HG02840 (cell line): ENCODE measurements around the gene PNLIP.

Source experiments
- ATAC-seq: cut with Tn5 transposase; IDR thresholded peaks from one replicate; pipeline ENCODE4 v1.9.1; 2021; ENCODE audit warnings: mild to moderate bottlenecking, moderate library complexity, moderate number of reproducible peaks; ENCODE audit not compliant: unreplicated experiment, low FRiP score

Gene PNLIP

DNA sequence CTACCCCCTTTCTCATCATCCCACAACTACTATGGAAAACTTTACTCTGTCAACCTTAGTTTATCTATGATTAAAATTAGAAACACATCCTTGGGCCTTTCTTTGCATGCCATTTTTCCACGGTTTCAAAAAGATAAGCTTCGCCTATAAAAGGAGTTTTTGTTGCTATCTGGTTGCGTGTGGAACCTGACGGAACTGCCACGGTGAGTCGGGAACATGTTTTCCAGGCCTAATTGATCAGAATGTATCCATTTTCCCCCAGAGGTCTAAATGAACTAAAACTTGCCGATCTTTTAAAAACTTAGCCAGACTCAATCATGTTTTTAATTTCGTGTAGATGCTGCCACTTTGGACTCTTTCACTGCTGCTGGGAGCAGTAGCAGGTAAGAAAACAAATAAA is at the start of gene PNLIP:
TSS of gene PNLIP (plus strand) at position 176 of the 400 bp plus-strand sequence. CDS start at position 338, 162 bp downstream.
- ATAC-seq: no peak

DNA sequence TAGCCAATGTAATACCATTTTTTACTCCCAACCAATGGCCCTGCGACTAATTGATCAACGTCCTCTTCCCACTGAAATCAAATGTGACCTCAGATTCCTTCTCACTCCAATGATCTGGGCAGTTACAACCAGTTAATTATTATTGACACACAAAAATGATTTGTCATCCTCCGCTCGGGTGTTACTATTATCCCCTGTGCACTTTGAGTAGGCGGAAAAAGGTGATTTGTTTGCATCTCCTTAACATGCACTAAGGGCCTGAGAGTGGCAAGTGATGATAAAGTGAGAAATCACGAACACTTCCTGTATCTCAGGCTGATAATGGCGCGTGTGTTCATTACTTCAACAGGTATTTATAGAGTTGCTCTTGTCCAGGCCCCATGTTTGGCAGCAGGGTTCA is 40.9 kb upstream of the PNLIP start:
- no peak for ATAC-seq

DNA sequence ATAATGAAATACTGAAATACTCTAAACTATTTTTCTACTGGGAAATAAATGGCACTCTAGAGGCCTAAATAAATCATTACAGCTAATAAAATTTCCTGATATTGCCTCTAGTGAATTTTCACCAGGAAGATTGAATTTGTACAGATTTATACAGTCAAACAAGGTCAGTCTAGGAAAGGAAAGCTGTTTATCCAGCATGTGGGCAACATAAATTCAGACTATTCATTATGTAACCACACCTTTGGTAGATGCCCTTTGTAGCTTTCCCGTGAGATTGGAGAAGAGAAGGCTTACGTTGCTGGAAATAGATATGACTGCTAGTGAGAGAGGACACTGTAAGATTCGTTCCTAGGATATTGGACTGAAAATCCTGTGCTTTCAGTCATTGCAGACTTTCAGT is 35.2 kb upstream of the PNLIP start:
- ATAC-seq: no peak

DNA sequence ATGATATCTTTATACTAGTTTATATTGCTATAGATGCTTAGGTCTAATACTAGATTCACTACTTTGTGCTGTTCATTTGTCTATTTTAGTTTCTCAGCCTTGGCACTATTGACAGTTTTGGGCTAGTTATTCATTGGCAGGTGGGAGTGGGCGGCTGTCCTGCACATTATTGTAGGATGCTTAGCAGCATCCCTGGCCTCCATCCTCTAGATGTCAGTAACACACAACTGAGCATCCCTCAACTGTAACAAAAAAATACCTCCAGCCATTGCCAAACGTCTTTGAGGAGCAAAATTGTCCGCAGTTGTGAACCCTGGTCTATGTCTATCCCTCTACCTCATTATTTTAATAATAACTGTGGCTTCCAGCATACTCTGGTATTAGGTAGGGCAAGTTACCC is 34.4 kb upstream of the PNLIP start:
- no peak for ATAC-seq

DNA sequence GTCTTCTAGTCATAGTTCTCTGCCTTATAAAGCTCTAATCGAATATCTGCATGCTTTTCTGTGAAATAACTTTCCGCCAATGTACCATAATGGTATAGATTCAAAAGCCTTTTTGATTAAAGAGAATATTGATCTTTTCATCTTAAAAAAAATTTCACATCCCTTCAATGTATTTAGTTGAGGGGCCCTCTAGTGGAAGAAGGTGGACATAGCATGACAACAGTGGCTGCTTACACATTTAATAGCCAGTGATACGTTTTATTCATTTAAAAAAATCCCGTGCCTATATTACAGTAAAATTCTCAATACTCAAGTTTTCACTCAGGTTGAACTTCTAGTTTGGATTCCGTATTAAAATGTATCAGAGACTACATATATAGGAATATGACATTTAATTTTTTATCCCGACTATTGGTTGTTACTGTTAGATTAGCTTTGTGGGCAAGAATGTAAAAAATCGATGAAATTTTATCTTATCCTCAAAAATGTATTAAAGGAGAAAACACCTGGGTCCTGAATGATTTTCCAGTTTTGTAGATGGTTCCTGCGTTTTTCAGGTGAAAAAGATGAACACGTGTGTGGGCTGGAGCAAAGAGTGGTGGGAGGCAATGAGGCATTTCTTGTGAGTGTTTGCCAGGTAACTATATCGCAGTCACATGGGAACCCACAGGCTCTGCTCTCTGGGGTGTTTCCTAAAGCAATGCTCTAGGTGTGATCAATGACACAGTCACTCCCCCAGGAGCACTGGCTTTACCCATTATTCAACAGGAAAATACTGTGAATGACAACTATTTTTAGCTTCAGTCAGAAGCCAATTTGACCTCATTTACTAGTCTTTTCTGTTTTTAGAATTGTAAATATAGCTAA is 24.1 kb upstream of the PNLIP start:
- ATAC-seq: no peak

DNA sequence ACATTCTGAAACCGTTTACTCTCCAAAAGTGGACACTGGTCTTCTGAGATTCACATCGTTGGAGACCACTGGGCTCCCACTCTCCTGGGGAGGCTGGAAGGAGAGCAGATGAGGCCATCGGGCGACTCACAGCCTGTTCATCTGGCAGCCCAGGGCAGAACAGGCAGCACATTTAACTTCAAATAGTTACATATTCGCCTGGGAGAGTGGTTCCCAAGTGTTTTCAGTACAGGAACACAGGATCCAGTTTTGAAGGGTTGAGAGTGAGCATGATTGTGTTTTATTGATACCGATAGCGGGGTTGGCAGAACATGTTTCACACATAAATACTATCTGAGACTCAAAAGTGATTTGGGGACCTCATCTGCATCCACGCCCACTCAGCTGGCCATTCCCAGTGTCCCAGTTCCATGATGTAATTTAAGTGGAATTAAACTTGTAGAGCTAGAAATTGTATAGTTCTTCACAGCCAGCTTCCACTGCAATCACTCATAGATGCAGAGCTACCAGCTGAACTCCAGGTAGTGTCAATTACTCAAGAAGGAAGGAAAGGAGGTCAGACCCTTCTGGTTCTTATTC is 22.8 kb upstream of the PNLIP start:
- no peak for ATAC-seq

DNA sequence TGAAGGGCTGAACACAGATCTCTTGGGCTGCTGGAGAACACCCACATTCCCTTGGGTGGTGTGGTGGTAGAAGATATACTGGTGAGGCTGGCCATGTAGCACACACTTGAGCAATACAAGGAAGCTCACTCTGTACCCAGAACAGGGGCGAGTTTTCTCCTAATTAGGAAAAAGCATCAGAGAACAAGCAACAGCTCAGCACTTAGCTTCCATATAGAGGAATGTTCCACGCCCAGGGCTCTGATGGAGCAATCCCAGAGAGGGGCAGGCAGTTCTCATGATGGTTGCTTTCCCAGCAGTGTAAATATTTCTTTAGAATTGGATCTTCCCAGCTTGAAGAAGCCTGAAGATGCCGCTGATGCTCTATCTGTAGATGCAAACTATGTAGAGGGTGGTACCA is 21.0 kb upstream of the PNLIP start:
- no peak for ATAC-seq

DNA sequence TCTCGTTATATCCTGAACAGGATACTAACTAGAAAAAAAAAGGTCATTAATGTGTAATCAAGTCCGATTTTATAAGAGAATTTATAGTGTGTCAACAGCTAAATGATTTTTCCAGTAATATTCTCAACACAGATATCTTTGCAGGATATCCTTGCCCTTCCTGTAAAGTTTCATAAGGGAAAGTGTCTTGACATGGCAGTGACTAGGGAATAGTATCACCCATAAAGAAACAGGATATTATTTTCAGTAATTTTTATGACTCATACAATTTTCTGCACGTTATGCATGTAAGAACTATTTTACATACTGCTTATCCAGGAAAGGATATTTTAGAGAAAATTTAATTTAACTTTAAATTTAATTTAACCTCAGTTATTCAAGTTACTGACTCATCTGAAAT is 19.5 kb upstream of the PNLIP start:
- no peak for ATAC-seq

DNA sequence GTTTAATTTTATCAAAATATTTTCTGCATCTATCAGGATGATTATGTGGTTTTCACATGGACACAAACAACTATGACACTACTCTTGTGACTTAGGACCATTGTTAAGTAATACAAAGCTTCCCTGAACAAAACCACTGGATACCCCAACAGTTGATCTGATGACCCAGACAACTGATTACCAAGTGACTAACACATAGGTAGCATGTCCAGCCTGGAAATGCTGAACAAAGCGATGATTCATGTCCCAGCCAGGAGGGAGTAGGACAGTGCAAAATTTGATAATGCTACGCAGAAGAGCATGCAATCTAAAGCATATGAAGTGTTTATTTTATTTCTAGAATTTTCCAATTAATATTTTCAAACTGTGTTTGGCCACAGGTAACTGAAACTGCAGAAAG is 8.9 kb upstream of the PNLIP start:
- ATAC-seq: no peak

DNA sequence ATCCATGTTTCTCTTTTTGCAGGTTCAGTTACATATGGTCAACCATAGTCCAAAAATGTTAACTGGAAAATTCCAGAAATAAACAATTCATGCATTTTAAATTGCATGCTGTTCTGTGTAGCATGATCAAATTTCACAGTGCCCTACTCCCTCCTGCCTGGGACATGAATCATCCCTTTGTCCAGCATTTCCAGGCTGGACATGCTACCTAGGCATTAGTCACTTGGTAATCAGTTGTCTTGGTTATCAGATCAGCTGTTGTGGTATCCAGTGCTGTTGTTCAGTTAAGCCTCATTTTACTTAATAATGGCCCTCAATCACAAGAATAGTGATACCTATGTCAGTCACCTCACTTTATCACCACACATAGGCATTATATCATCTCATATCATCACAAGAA is 7.3 kb upstream of the PNLIP start:
- no peak for ATAC-seq

DNA sequence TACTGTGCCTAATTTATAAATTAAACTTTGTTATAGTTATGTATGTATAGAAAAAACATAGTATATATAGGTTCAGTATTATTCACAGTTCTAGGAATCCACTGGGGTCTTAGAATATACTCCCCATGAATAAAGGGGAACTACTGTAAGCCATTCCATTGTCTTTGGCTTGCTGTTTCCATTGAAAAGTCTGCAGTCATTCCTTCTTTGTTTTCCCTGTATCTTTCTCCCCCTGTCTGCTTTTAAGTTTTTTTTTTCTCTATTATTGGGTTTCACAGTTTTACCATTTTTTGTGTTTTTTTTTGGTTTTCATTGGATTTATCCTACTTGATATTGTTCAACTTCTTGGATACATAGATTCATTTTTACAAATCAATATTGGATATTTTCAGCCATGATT is 6.7 kb upstream of the PNLIP start:
- ATAC-seq: no peak

DNA sequence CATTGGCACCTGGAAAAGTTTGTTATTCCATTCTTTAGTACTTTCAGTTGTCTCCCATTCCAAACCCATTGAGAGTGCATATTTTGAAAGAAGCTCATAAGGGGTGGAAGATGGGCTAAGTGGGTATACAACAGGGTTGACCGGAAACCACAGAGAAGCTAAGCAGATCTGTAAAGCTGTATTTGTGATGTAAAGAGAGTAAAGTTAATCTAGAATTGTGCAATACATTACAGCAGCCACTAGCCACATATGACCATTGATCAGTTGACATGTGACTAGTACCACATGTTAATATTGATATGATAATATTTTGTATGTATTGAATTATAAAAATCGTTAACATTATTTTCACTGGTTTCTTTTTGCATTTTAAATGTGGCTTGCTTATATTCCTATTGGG is 4.9 kb upstream of the PNLIP start:
- ATAC-seq: no peak

DNA sequence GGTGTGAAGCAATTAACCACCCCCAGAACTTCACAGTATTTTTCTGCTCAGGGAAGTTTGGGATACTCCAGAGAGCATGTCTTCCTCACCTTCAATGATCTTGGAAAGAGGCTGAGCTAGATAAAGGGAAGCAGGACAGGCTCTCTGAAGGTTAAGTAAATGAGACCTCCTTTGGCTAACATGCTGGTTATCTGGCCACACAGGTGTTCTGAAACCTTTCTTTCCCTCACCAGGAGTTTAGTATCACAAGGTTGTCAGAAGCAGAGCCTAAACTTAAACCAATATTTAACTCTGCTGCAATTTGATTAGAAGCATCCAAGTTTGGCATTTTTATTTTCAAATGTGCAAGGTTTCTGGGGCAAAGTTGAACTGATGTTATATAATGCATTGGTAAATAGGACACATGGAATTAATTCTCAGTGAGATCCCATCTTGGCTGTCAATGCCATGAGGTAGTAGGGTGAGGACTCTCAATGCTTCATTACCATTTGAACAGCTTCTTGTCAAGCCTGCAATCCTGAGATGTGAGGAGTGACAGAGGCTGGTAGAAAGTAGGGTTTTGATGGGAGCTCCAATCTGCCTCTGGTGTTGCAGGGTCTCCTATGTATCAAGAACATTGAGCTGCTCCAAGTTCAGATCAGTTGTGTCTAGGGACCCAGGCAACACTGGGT is 3.6 kb upstream of the PNLIP start:
- ATAC-seq: no peak

DNA sequence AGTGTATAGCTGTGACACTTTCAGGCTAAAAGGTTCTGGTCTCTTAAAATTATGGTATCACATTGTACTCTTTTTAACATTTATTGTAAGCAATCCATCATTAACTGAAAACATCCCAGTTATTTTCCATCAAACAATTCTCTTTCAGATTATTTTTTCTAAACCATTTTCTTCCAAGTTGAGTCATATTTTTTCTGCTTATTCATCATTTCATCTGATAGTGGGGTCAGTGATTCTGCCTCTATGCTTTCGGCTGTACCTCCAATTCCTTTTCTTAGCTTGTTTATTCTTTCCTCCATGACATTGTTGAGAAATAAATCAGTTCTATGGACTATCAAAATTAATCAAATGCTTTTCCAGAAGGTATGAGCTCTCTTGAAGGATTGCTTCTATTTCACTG is 609 bp upstream of the PNLIP start:
- ATAC-seq: no peak

DNA sequence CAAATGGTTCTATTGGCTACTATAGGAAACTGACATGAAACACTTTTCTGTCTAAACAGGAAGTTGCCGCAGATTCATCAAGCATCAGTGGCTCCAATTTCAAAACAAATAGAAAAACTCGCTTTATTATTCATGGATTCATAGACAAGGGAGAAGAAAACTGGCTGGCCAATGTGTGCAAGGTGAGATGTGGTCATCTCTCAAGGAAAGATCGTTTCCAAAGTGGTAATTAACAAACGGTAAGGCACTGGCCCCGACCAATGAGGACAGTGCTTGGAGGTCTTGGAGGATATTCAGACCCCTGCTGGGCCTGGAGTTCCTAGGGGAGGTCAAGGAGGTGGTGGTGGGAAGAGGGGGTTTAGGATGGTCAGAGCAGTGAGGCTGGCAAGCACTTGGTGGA is 2.6 kb downstream of the PNLIP start:
- ATAC-seq: no peak

DNA sequence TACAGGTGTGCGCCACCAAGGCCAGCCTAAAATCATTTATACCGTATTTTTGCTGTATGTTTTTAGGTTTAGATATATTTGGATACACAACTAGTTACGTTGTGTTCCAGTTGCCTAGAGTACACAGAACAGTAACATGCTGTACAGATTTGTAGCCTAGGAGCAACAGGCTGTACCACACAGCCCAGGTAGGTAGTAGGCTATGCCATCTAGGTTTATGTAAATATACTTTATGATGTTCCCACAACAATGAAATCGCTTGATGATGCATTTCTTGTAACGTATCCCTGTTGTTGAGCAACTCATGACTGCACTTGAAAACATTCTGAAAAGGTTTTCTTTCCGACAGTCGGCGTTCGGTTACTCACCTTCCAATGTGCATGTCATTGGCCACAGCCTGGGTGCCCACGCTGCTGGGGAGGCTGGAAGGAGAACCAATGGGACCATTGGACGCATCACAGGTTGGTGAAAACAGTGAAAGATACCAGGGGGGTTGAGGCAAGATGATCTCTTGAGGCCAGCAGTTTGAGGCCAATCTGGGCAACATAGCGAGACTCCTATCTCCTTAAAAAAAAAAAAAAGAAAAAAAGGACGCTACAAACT is 7.7 kb downstream of the PNLIP start:
- no peak for ATAC-seq

DNA sequence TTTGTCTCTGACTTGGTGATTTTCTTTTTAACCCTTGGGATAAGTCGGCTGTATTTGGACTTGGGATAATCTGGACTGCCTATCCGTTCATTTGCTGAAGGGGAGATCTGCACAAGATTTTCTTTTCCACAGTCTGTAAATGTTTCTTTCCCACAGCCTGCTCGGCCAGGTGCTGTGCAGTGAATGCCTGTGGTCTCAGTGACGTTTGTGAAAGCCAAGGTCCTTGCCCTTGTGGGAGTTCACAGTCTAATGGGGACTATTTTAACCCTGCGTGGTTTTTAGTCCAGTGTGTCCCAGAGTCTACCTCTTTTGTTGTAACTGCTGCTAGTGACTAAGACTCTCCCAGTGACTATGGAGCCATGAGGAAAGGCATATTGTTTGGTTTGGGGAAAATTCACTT is 8.9 kb downstream of the PNLIP start:
- no peak for ATAC-seq

DNA sequence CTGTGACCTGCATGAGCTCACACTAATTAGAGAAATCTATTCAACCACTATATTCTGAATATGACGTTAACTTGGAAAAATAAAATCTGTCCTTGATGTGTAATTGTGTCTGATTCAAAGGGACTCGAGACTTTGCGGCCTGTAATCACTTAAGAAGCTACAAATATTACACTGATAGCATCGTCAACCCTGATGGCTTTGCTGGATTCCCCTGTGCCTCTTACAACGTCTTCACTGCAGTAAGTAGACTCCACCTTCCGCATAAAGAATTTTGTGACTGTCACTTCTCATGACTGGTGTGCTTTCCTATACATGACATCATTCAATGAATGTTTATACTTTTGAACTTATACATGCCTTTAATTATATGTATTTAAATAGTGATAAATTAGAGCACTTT is 10.1 kb downstream of the PNLIP start:
- no peak for ATAC-seq

DNA sequence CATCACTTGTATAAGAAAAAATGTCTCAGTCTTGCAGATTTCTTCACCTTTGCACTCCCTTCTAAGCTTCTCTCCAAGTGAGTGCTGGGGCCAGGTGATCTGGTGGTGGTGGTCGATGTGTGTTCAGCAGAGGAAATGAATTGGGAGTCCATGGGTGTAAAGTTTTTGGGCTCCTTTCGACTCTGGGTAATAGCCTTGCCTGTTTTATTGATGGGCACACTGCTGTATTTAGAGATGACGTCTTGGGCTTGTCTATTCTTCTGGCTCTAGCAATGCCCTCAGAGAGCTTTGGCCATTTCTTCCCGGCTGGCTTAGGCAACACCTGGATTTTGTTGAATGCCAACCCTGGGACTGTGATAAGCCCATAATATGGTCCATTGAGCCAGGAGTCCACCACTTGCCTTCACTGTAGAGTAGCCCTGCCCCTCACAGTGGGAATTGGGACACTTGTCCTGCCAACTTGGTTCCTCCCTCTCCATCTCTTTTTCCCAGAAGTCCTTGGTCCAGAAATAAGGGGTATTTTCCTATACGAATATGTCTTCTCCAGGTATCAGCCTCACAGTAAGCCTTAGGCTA is 11.7 kb downstream of the PNLIP start:
- no peak for ATAC-seq

DNA sequence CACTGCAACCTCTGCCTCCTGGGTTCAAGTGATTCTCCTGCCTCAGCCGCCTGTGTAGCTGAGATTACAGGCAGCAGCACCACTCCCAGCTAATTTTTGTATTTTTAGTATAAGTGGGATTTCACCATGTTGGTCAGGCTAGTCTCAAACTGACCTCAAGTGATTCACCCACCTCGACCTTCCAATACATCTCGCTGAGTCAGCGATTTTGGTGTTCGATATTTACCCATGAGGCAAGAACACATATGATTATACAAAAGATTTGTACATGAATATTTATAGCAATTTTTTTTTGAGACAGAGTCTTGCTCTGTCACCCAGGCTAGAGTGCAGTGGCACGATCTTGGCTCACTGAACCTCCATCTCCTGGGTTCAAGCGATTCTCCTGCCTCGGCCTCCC is 19.8 kb downstream of the PNLIP start:
- no peak for ATAC-seq

DNA sequence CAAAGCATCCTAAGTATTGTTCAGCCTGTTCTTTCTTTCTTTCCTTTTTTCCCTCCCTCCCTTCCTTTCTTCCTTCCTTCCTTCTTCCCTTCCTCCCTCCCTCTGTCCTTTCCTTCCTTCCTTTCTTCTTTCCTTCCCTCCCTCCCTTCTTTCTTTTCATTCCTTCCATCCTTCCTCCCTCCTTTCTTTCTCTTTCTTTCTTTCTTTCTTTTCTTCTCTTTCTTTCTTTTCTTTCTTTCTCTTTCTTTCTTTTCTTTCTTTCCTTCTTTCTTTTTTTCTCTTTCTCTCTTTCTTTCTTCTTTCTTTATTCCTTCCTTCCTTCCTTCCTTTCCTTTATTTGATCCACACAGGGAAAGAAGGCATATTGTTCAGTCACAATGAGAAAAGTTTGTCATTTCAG is 21.2 kb downstream of the PNLIP start:
- no peak for ATAC-seq
